ENCODE results near the gene PIGX. TPM values are rescaled to one million over a fixed set of nuclear protein-coding genes. Genes with fewer than 3 reads are reported as not detected.

Gene PIGX
- total and polyA plus RNA-seq, 2 of the 4 experiments (the other 2 are of a cell fraction): 9.4 to 14.5 TPM

GRCh38 chr3:196737655-196738054, 25.5 kb downstream of the PIGX start:
- Histone ChIP-seq H3K9me3 (ENCODE audit: control insufficient read depth, insufficient read depth, low read length) (no peaks in the 10 kb centered on the region), H3K4me2 (ENCODE audit: low read depth, low read length) (no peak overlapping the region), H2AK5ac (ENCODE audit: low read depth, low read length) (no peak overlapping the region), H2BK20ac (ENCODE audit: low read depth, low read length) (no peak overlapping the region), H3K18ac (ENCODE audit: low read depth, low read length) (no peak overlapping the region), H3K4me1 (ENCODE audit: control insufficient read depth, insufficient read depth, low read length) (peaks cover 1% of the 10 kb centered on the region; the same call in 1 of the 2 replicates), H3K9me1 (ENCODE audit: insufficient read depth, low read length) (peaks cover 3% of the 10 kb centered on the region; the same call in 1 of the 2 replicates), H3K4ac (ENCODE audit: low read depth, low read length) (no peak overlapping the region), H3K27me3 (ENCODE audit: control insufficient read depth, insufficient read depth, low read length) (no peaks in the 10 kb centered on the region), H3K56ac (ENCODE audit: extremely low read depth, insufficient read depth, low read length) (no peak overlapping the region), H2AFZ (replicated peaks; ENCODE audit: low read length, poor library complexity) (no peak overlapping the region), H2AK9ac (replicated peaks; ENCODE audit: low read depth, low read length, poor library complexity) (no peak overlapping the region), H3K9ac (ENCODE audit: low read depth, low read length) (no peak overlapping the region), H3K36me3 (ENCODE audit: control insufficient read depth, insufficient read depth, low read length) (no peaks in the 10 kb centered on the region), H2BK120ac (ENCODE audit: low read depth, low read length) (no peak overlapping the region), H4K20me1 (ENCODE audit: insufficient read depth, low read length) (peaks cover 22% of the 10 kb centered on the region), H2BK15ac (ENCODE audit: low read depth, low read length) (no peak overlapping the region), H3K27ac (ENCODE audit: insufficient read depth, low read length) (no peak overlapping the region), H2BK5ac (ENCODE audit: low read depth, low read length, poor library complexity, severe bottlenecking) (no peak overlapping the region), H4K8ac (ENCODE audit: low read depth in 2 of 2, low read length in 2 of 2) (no peak overlapping the region), H3K79me1 (ENCODE audit: low read depth in 1 of 2, low read length in 2 of 2) (peaks cover 0 to 16% of the 10 kb centered on the region in 2 experiments; a peak in 2 of 4 replicates), H3K14ac (replicated peaks; ENCODE audit: low read depth, low read length) (no peak overlapping the region), H3K4me3 (ENCODE audit: insufficient read depth, low read depth, low read length) (no peak overlapping the region), H3K23ac (ENCODE audit: low read depth, low read length) (no peak overlapping the region), H4K5ac (ENCODE audit: low read depth, low read length) (no peak overlapping the region), H4K91ac (ENCODE audit: insufficient read depth, low read depth, low read length) (no peak overlapping the region)
- intact Hi-C loops (cut with micrococcal nuclease): no loop called here
- no peak for DNase-seq
- dilution Hi-C loops (cut with HindIII; ENCODE audit: low sequenced_read_pairs, unreplicated experiment): no loop called here
- CTCF ChIA-PET: no interaction called here
- 100% methylated on average over 1 of the region's 6 CpGs; no CpG with 5 or more reads in 1 of the 2 experiments for WGBS, 2 experiments (ENCODE audit: extremely low coverage in 2 of 2, insufficient read length in 1 of 2)
- ATAC-seq (ENCODE audit: low read depth): no peak
- in situ Hi-C loops (cut with MboI; ENCODE audit: low sequenced_read_pairs): no loop called here
- no TSS peak for BruUV-seq (replicated peaks)
- TF ChIP-seq SMC3 (IDR thresholded peaks at IDR 0.05; ENCODE audit: low read depth, low read length) (no peak), RCOR1 (IDR thresholded peaks at IDR 0.05; ENCODE audit: insufficient replicate concordance, low read length) (no peak), MAZ (IDR thresholded peaks at IDR 0.05; ENCODE audit: borderline replicate concordance, low read depth, low read length) (no peak), CEBPB (IDR thresholded peaks at IDR 0.05; ENCODE audit: low read depth, low read length) (no peak), CHD1 (IDR thresholded peaks at IDR 0.05; ENCODE audit: low read depth, low read length) (no peak), RAD21 (IDR thresholded peaks at IDR 0.05; ENCODE audit: low read length) (no peak), POLR2A (IDR thresholded peaks at IDR 0.05; ENCODE audit: low read depth, low read length) (no peak), ELK1 (IDR thresholded peaks at IDR 0.05; ENCODE audit: borderline replicate concordance, low read depth, low read length) (no peak), MAFK (IDR thresholded peaks at IDR 0.05; ENCODE audit: low read depth, low read length) (no peak), CTCF (conservative IDR thresholded peaks at IDR 0.05; ENCODE audit: low read depth, low read length) (no peak), FOS (IDR thresholded peaks at IDR 0.05; ENCODE audit: low read depth, low read length) (no peak)
- POLR2A ChIA-PET (ENCODE audit: unreplicated experiment): no interaction called here
